Duodenal mucosa (tissue), 2 donors: ENCODE data around the gene ETFDH.

Source experiments
- H3K27ac ChIP-seq: one replicate; pipeline ENCODE4 v1.7.0; 2013; ENCODE audit warnings: low read depth, low read length
- H3K27me3 ChIP-seq, 2 donors: one replicate each; pipeline ENCODE4 v1.7.0; 2013; ENCODE audit warnings: low read length in 2 of 2, control low read depth in 1 of 2; ENCODE audit not compliant: insufficient read depth in 2 of 2, control insufficient read depth in 1 of 2
- H3K36me3 ChIP-seq, 2 donors: one replicate each; pipeline ENCODE4 v1.7.0; 2013; ENCODE audit warnings: low read length in 2 of 2, control low read depth in 1 of 2; ENCODE audit not compliant: insufficient read depth in 2 of 2, control insufficient read depth in 1 of 2
- H3K4me1 ChIP-seq, 2 donors: one replicate each; pipeline ENCODE4 v1.7.0; 2013; ENCODE audit warnings: low read length in 2 of 2, control low read depth in 1 of 2; ENCODE audit not compliant: insufficient read depth in 2 of 2, control insufficient read depth in 1 of 2
- H3K4me3 ChIP-seq, 2 donors: one replicate each; pipeline ENCODE4 v1.7.0; 2013; ENCODE audit warnings: low read length in 2 of 2, low read depth in 1 of 2
- H3K9ac ChIP-seq, 2 donors: one replicate each; pipeline ENCODE4 v1.7.0; 2013; ENCODE audit warnings: low read length in 2 of 2, low read depth in 1 of 2
- H3K9me3 ChIP-seq, 2 donors: one replicate each; pipeline ENCODE4 v1.7.0; 2013; ENCODE audit warnings: low read length in 2 of 2, control low read depth in 1 of 2; ENCODE audit not compliant: control insufficient read depth in 1 of 2

ETFDH gene

DNA sequence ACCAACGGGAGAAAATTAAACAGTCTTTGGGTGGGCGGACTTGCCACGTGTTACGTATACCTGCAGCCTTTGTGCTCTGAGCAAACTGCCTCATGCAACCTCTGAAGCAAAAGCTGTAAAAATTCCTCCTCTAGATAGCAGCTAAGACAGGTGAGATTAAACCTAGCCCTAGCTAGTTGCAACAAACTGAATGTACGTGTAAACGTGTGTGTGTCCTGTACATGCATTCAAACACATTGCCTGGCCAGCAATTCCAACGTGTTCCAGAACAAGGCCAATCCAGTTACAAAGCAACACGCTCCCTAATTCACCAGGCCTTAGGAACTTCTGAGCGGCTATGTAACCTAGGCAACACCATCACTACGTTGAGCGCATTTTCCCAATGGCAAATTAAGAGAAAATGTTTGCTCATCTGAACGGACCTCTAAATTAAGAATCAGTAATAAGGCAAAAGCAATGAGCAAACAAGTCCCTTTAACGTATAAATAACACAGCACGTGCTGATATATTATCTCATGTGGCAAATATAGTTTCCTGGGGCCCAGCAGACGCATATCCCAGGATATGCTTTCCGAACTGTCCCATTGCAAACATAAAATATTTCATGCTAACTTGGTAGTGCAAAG lies 50.3 kb downstream of the ETFDH start:
- H3K36me3 ChIP-seq = peaks cover 20 to 37% of the 10 kb centered on the region in 2 donors
- peak overlapping the region; percentile 84 to 94 for H3K4me3 ChIP-seq
- H3K9ac ChIP-seq = peak overlapping the region; percentile 93 to 97
- H3K27ac ChIP-seq = peak overlapping the region; percentile 90
- H3K27me3 ChIP-seq = no peaks in the 10 kb centered on the region
- peaks cover 7 to 11% of the 10 kb centered on the region in 2 donors for H3K4me1 ChIP-seq
- no peaks in the 10 kb centered on the region for H3K9me3 ChIP-seq

DNA sequence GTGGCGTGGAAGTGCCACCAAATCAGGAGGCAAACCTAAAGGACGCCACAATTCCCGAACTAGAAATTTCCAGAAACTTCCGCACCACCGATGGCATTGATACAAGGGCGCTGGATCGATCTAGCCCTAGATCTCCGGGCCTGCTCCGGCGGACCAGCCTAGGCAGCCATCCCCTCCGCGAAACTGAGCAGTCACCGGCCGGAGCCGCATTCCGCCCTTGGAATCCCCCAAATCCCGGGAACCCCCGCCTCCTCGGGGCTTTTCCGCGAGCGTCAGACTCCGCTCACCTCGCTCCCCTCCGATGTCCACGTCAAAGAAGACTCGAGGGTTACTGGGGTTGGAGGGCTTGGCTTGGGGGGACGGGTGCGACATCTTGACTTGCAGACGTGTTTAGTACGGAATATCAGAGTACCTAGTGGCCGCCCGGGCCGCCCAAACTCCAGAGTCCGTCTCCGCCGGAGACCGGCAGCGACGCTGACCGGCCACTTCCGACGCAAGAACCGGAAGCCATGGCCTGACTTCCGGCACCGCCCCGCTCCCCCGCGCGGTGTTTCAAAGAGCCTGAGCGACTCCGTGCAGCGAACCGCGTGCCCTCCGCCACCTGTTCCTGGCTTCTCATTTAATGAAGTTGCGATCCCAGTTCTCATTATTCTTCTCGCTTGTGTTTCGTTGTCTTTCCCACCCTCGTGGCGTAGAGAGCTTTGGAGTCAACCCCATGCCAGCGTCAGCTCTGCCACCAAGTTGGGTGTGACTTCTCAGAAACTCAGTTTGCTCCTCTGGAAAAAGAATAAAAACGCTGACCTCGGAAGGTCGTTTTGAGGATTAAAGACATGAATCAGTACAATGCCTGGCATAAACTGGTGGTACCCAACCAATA lies 51.1 kb downstream of the ETFDH start, which contains the start of gene PPID:
Gene PPID, minus strand, starts transcription at position 480 of the 877 bp plus-strand sequence. Its CDS starts 108 bp downstream, at position 372.
- H3K4me3 ChIP-seq = peak within 1 kb of the TSS; percentile 84 to 94

DNA sequence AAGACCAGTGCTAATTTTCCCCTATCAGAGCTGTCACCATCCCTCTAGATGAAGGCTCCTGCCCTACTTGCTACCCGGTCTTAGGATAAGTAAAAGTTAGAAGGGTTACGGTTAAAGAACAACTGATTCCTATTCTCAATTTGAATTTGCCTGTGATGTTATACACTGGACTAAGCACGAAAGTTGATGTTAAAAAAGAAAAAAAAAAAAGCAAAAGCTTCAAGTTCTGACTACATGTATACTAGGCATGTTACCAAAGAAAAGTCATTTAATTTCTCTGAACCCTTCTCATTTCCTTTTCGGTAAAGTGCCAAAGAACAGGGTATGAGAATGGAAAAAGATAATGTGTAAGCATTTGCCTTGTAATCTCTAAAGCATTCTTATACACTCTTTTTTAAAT lies 52.5 kb downstream of the ETFDH start:
- H3K9me3 ChIP-seq = no peaks in the 10 kb centered on the region
- H3K27ac ChIP-seq = no peak overlapping the region
- H3K27me3 ChIP-seq = peaks cover 0 to 4% of the 10 kb centered on the region in 2 donors
- H3K9ac ChIP-seq = no peak overlapping the region
- H3K4me3 ChIP-seq = no peak overlapping the region
- H3K4me1 ChIP-seq = peaks cover 7 to 11% of the 10 kb centered on the region in 2 donors
- H3K36me3 ChIP-seq = peaks cover 4 to 14% of the 10 kb centered on the region in 2 donors

More for the DNA sequence above, 51.1 kb downstream of the ETFDH start, which contains the start of gene PPID:
- Histone ChIP-seq H3K4me1 (peaks cover 7 to 11% of the 10 kb centered on the region in 2 donors), H3K27ac (peak within 1 kb of the TSS; percentile 90), H3K36me3 (peaks cover 16 to 29% of the 10 kb centered on the region in 2 donors), H3K9ac (peak within 1 kb of the TSS; percentile 93 to 97), H3K9me3 (no peaks in the 10 kb centered on the region), H3K27me3 (no peaks in the 10 kb centered on the region)

DNA sequence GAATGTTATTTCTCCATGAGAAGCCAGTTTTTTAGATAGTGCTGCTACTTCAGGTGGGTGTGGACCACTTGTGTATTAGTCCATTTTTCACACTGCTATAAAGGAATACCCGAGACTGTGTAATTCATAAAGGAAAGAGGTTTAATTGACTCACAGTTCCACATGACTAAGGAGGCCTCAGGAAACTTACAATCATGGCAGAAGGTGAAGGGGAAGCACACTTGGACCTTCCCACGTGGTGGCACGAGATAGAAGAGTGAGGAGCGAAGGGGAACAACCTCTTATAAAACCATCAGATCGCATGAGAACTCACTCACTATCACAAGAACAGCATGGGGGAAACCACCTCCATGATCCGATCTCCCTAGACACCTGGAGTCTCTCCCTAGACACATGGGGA lies 54.5 kb downstream of the ETFDH start:
- Histone ChIP-seq H3K27me3 (peaks cover 0 to 4% of the 10 kb centered on the region in 2 donors), H3K27ac (no peak overlapping the region), H3K36me3 (no peaks in the 10 kb centered on the region), H3K9me3 (no peaks in the 10 kb centered on the region), H3K9ac (no peak overlapping the region), H3K4me1 (peaks cover 7 to 8% of the 10 kb centered on the region in 2 donors), H3K4me3 (no peak overlapping the region)

DNA sequence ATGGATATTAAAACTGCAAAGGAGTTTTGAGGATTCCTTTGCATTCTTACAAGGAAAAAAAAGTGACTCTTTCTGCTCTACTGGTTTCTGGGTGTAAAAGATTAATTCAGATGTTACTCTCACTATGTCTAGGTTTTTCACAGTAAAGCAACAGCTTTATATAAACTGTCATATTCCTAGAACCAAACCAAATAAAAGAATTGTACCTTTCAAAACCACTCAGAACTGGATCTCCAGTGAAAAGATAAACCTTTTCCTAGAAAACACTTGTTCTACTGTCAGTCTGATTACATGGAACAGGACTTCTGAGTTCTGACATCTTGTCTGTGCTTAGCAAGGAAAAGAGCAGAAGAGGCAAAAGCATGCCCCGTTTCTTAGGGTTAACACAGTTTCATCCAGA lies 56.1 kb downstream of the ETFDH start:
- Histone ChIP-seq H3K36me3 (no peaks in the 10 kb centered on the region), H3K4me3 (no peak overlapping the region), H3K27me3 (peaks cover 0 to 4% of the 10 kb centered on the region in 2 donors), H3K9ac (no peak overlapping the region), H3K9me3 (no peaks in the 10 kb centered on the region), H3K4me1 (no peaks in the 10 kb centered on the region), H3K27ac (no peak overlapping the region)

DNA sequence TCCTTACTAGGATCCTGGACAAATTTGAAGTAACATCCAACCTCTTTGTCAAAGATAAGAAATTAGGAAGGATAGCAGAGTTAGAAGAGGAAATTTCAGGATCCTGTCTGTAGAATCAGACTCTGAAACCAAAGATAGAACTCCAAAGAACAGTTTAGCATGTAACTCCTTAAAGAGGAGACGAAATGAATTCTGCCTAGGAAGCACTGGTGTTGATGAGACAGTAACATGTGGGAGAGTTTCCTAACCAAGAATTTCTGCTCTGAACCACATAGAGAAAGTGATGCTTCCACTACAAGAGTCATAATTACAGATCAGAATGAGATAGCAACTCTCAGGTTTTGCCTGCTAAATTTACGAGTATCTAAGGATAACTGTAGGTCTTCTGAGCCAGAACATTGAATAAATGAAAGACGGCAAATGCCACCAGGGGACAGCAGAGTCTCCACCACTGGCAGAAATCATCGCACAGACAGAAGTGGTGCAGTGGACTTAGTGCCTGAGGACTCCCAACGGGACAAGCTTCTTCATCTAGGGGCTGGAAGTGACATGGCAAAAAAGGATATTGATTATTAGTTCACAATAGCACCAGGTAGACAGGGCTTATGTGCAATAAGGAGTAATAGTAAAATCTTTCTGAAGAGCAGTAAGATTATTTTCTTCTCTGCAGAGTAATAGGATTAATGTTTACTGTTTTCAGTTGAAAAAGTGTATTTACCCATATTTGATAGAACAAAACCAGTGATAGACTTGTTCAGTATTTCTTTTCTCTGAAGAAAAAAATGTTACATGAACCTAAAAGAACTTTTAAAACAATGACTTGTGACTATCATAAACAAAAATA lies 57.8 kb downstream of the ETFDH start:
- H3K27me3 ChIP-seq = peaks cover 0 to 4% of the 10 kb centered on the region in 2 donors
- no peaks in the 10 kb centered on the region for H3K36me3 ChIP-seq
- H3K9me3 ChIP-seq = no peaks in the 10 kb centered on the region
- no peak overlapping the region for H3K27ac ChIP-seq
- H3K9ac ChIP-seq = no peak overlapping the region
- no peak overlapping the region for H3K4me3 ChIP-seq
- no peaks in the 10 kb centered on the region for H3K4me1 ChIP-seq

DNA sequence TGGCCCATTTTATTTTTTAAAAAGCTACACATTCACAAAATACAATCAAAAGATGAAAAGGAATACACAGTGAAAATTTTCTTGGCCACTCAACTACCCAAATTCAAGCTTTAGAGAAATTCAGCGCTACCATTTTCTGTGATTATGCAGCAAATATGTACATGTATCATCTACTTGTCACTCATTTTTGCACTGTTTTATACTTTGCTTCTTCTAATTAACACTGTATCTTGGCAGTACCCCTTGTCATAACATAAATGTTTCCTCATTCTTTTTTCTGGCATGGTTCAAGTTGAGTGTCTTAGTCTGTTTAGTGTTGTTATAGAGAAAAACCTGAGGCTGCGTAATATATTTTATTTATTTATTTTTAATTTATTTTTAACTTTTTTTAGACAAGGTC lies 66.8 kb downstream of the ETFDH start:
- no peak overlapping the region for H3K4me3 ChIP-seq
- no peaks in the 10 kb centered on the region for H3K27me3 ChIP-seq
- H3K9ac ChIP-seq = no peak overlapping the region
- H3K4me1 ChIP-seq = no peaks in the 10 kb centered on the region
- H3K36me3 ChIP-seq = no peaks in the 10 kb centered on the region
- no peak overlapping the region for H3K27ac ChIP-seq
- no peaks in the 10 kb centered on the region for H3K9me3 ChIP-seq

DNA sequence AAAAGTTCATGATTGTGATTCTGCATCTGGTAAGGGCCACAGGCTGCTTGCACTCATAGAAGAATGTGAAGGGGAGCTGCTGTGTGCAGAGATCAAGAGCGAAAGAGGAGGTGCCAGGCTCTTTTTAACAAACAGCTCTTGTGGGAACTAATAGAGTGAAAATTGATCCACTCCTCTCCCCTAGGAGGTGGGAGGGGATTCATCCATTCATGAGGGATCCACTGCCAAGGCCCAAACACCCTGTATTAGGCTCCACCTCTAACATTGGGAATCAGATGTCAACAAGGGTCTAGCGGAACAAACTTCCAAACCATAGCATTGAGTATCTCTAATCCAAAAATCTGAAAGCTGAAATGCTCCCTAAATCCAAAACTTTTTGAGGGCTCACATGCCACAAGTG lies 67.5 kb downstream of the ETFDH start:
- H3K4me3 ChIP-seq = no peak overlapping the region
- H3K9me3 ChIP-seq = no peaks in the 10 kb centered on the region
- no peak overlapping the region for H3K27ac ChIP-seq
- no peaks in the 10 kb centered on the region for H3K27me3 ChIP-seq
- H3K36me3 ChIP-seq = no peaks in the 10 kb centered on the region
- no peaks in the 10 kb centered on the region for H3K4me1 ChIP-seq
- H3K9ac ChIP-seq = no peak overlapping the region

DNA sequence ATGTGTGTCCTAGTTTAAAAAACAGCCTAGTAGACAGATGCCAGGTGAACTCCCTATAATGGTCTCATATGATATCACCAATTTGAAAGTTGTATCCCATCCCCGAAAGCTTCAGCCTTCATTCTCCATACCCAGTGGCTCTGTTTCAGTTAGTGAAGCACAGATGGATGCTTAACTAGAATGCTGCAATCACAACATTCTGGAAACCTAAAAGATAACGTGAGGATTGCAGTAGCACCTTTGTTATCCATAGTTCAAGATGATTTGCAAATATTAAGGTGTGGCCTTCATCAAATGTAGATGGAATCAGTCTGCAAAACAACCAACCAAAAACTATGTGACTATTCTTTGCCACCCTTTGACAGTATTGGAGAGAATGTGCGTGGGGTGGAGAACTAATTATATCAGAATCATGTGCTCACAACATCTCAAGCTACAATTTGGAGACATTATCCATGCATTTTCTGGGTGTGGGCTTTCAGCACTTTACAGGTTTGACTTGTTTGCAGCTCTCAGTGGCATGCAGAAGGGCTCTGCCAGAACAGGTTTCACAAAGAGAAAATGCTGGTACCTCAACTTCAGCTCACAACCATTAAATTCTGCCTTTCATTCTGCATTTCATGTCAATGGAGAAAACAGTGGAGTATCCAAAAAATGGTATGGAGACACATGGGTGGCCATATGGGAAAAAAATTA lies 69.4 kb downstream of the ETFDH start:
- Histone ChIP-seq H3K4me1 (no peaks in the 10 kb centered on the region), H3K27ac (no peak overlapping the region), H3K4me3 (no peak overlapping the region), H3K9ac (no peak overlapping the region), H3K9me3 (no peaks in the 10 kb centered on the region), H3K27me3 (no peaks in the 10 kb centered on the region), H3K36me3 (no peaks in the 10 kb centered on the region)
